GM23338 (cell line): ENCODE measurements around the gene WWOX. TPM values are rescaled to one million over a fixed set of nuclear protein-coding genes. Genes with fewer than 3 reads are reported as not detected.
A peak's percentile ranks its signal among the peaks of the same experiment; 100 is the strongest.

ENCODE experiments used
- ATAC-seq: fragments of 200-7000 bp; cut with Tn5 transposase; 3 replicates; pipeline ENCODE4 v1.9.1; 2020
- DNase-seq: peaks from one replicate; pipeline ENCODE4 v3.0.0-alpha.2; 2015; ENCODE audit warnings: low spot score
- H2AFZ ChIP-seq: fragments of 200-600 bp; sonication (generic); 2 replicates; pipeline ENCODE4 v1.8.0; 2016; ENCODE audit warnings: antibody characterized with exemption, mild to moderate bottlenecking, moderate library complexity
- H3F3A ChIP-seq: fragments of 200-600 bp; sonication (generic); replicated peaks from 2 replicates; pipeline ENCODE4 v1.8.0; 2017; ENCODE audit warnings: antibody characterized with exemption, mixed run types, low read depth
- H3K27ac ChIP-seq: fragments of 200-600 bp; sonication (generic); 2 replicates; pipeline ENCODE4 v1.6.1; 2016; ENCODE audit warnings: low read depth
- H3K27me3 ChIP-seq: fragments of 200-600 bp; sonication (generic); 2 replicates; pipeline ENCODE4 v1.8.0; 2016; ENCODE audit warnings: mild to moderate bottlenecking, mixed run types, moderate library complexity; ENCODE audit not compliant: insufficient read depth
- H3K36me3 ChIP-seq: fragments of 200-600 bp; sonication (generic); 2 replicates; pipeline ENCODE4 v1.8.0; 2016; ENCODE audit warnings: mild to moderate bottlenecking; ENCODE audit not compliant: insufficient read depth
- H3K4me1 ChIP-seq: fragments of 200-600 bp; sonication (generic); 2 replicates; pipeline ENCODE4 v1.8.0; 2016; ENCODE audit warnings: mild to moderate bottlenecking, moderate library complexity; ENCODE audit not compliant: insufficient read depth
- H3K4me2 ChIP-seq: fragments of 200-600 bp; sonication (generic); 2 replicates; pipeline ENCODE4 v1.7.1; 2017; ENCODE audit warnings: mixed run types
- H3K4me3 ChIP-seq: fragments of 200-600 bp; sonication (generic); 2 replicates; pipeline ENCODE4 v1.6.1; 2016; ENCODE audit warnings: mixed run types
- H3K79me2 ChIP-seq: fragments of 200-600 bp; sonication (generic); replicated peaks from 2 replicates; pipeline ENCODE4 v1.8.0; 2017; ENCODE audit warnings: mild to moderate bottlenecking; ENCODE audit not compliant: insufficient read depth
- H3K9me2 ChIP-seq: fragments of 200-600 bp; sonication (generic); 2 replicates; pipeline ENCODE4 v1.8.0; 2017; ENCODE audit not compliant: insufficient read depth
- H4K20me1 ChIP-seq: fragments of 200-600 bp; sonication (generic); replicated peaks from 2 replicates; pipeline ENCODE4 v1.8.0; 2017; ENCODE audit warnings: mild to moderate bottlenecking; ENCODE audit not compliant: insufficient read depth
- H3K27ac Mint-ChIP-seq: 2 replicates; pipeline ENCODE4 v1.8.0; 2020; ENCODE audit warnings: inconsistent platforms, mild to moderate bottlenecking, moderate library complexity, mixed read lengths
- H3K27me3 Mint-ChIP-seq: 3 replicates; pipeline ENCODE4 v1.8.0; 2022; ENCODE audit warnings: low read depth, mild to moderate bottlenecking, moderate library complexity, mixed read lengths, inconsistent platforms; ENCODE audit not compliant: insufficient read depth, poor library complexity
- H3K36me3 Mint-ChIP-seq: 3 replicates; pipeline ENCODE4 v1.8.0; 2021; ENCODE audit warnings: low read depth, mild to moderate bottlenecking, inconsistent platforms, moderate library complexity, mixed read lengths
- H3K4me1 Mint-ChIP-seq: 3 replicates; pipeline ENCODE4 v1.8.0; 2020; ENCODE audit warnings: mild to moderate bottlenecking, inconsistent platforms, mixed read lengths
- H3K4me3 Mint-ChIP-seq: 3 replicates; pipeline ENCODE4 v1.8.0; 2021; ENCODE audit warnings: moderate library complexity, mild to moderate bottlenecking, inconsistent platforms, mixed read lengths
- H3K9me3 Mint-ChIP-seq: 3 replicates; pipeline ENCODE4 v1.8.0; 2020; ENCODE audit warnings: moderate library complexity, mild to moderate bottlenecking, inconsistent platforms, mixed read lengths
- CTCF ChIP-seq, 2 experiments: fragments of 200-600 bp in 1 of 2; sonication (generic) in 1 of 2; conservative IDR thresholded peaks; 2 replicates each; pipeline versions ENCODE4 v1.5.1 to v1.6.1; 2016 to 2017; ENCODE audit warnings: antibody characterized with exemption in 2 of 2, low read depth in 2 of 2, mild to moderate bottlenecking in 2 of 2, moderate library complexity in 1 of 2
- ETS1 ChIP-seq: IDR thresholded peaks from 2 replicates; pipeline ENCODE4 v1.6.1; 2016; ENCODE audit warnings: antibody characterized with exemption
- EZH2phosphoT487 ChIP-seq: fragments of 200-600 bp; sonication (generic); IDR thresholded peaks from one replicate; pipeline ENCODE4 v1.8.1; 2018; ENCODE audit warnings: antibody characterized with exemption; ENCODE audit not compliant: unreplicated experiment
- JUNB ChIP-seq: IDR thresholded peaks from one replicate; pipeline ENCODE4 v1.6.1; 2016; ENCODE audit warnings: antibody characterized with exemption; ENCODE audit not compliant: unreplicated experiment
- NANOG ChIP-seq: IDR thresholded peaks from 2 replicates; pipeline ENCODE4 v1.6.1; 2016; ENCODE audit warnings: antibody characterized with exemption, borderline replicate concordance
- POLR2AphosphoS5 ChIP-seq: IDR thresholded peaks from 2 replicates; pipeline ENCODE4 v1.6.1; 2016; ENCODE audit warnings: antibody characterized with exemption, low read depth
- REST ChIP-seq: IDR thresholded peaks from one replicate; pipeline ENCODE4 v1.6.1; 2018; ENCODE audit warnings: antibody characterized with exemption; ENCODE audit not compliant: unreplicated experiment
- ZNF114 ChIP-seq: fragments of 250-450 bp; sonication (Bioruptor Pico); IDR thresholded peaks from 2 replicates; pipeline ENCODE4 v1.5.0; 2020; ENCODE audit warnings: mild to moderate bottlenecking, moderate library complexity
- polyA plus RNA-seq: library from polyadenylated mRNA; unstranded; fragments of >200 nt; fragmentation: Nextera tagmentation; extraction: Ambion mirVana; gene quantifications from 2 replicates; pipeline ENCODE4 v1.2.1, GENCODE V29; 2016
- total RNA-seq: library from RNA; depleted of rRNA; stranded (reverse); fragments of >200 nt; shearing (Covaris generic); gene quantifications from 2 replicates; pipeline ENCODE4 v1.2.3, GENCODE V29; 2014

WWOX gene
- total and polyA plus RNA-seq, 2 experiments from 2014 or later, result 10.0 to 19.3 TPM

GRCh38 chr16:78306361-78306760 lies 206.9 kb downstream of the WWOX start:
- H3K79me2 ChIP-seq, result no peaks in the 10 kb centered on the region
- H3K4me3 Mint-ChIP-seq, result no peak overlapping the region
- H3K4me1 ChIP-seq, result peaks cover 45% of the 10 kb centered on the region
- no peaks in the 10 kb centered on the region; the same call in 1 of the 2 replicates for H3K9me2 ChIP-seq
- no peaks in the 10 kb centered on the region for H3K27me3 ChIP-seq
- no peak overlapping the region for H3K4me2 ChIP-seq
- no peaks in the 10 kb centered on the region for H3K36me3 Mint-ChIP-seq
- ATAC-seq (no peak), DNase-seq (no peak)
- H3K9me3 Mint-ChIP-seq, result no peaks in the 10 kb centered on the region
- H3F3A ChIP-seq, result no peaks in the 10 kb centered on the region
- H3K4me1 Mint-ChIP-seq, result peaks cover 49% of the 10 kb centered on the region
- no peak for TF ChIP-seq ZNF114 (CRISPR knock-in tag)
- no peaks in the 10 kb centered on the region for H4K20me1 ChIP-seq
- no peaks in the 10 kb centered on the region for H3K36me3 ChIP-seq
- H2AFZ ChIP-seq, result no peak overlapping the region
- no peak overlapping the region for H3K27ac ChIP-seq
- no peak overlapping the region for H3K27ac Mint-ChIP-seq
- H3K4me3 ChIP-seq, result no peak overlapping the region
- peaks cover 7% of the 10 kb centered on the region for H3K27me3 Mint-ChIP-seq

GRCh38 chr16:78307824-78308528 lies 208.5 kb downstream of the WWOX start:
- Histone ChIP-seq H2AFZ (no peak overlapping the region), H3K9me2 (no peaks in the 10 kb centered on the region; the same call in 1 of the 2 replicates), H3F3A (no peaks in the 10 kb centered on the region), H3K4me2 (peak overlapping the region; percentile 45), H4K20me1 (no peaks in the 10 kb centered on the region), H3K79me2 (no peaks in the 10 kb centered on the region), H3K36me3 (no peaks in the 10 kb centered on the region), H3K27me3 (no peaks in the 10 kb centered on the region), H3K4me3 (no peak overlapping the region), H3K4me1 (peaks cover 53% of the 10 kb centered on the region), H3K27ac (0 out of 2 replicates have a peak overlapping the region, but pooled peaks have one; percentile 23)
- TF ChIP-seq POLR2AphosphoS5, result no peak
- TF ChIP-seq EZH2phosphoT487, result no peak
- no peak for TF ChIP-seq NANOG
- no peak for TF ChIP-seq JUNB
- H3K4me1 Mint-ChIP-seq, result peaks cover 56% of the 10 kb centered on the region
- no peaks in the 10 kb centered on the region for H3K36me3 Mint-ChIP-seq
- H3K27ac Mint-ChIP-seq, result no peak overlapping the region; the same call in 1 of the 2 replicates
- peaks cover 7% of the 10 kb centered on the region for H3K27me3 Mint-ChIP-seq
- DNase-seq (peak; percentile 37), ATAC-seq (peak; percentile 62)
- no peaks in the 10 kb centered on the region for H3K9me3 Mint-ChIP-seq
- no peak overlapping the region for H3K4me3 Mint-ChIP-seq

- Histone ChIP-seq H3K27ac (no peak overlapping the region), H3F3A (no peaks in the 10 kb centered on the region), H3K4me2 (no peak overlapping the region), H2AFZ (no peak overlapping the region), H3K79me2 (no peaks in the 10 kb centered on the region), H3K9me2 (no peaks in the 10 kb centered on the region; the same call in 1 of the 2 replicates), H3K27me3 (no peaks in the 10 kb centered on the region), H4K20me1 (no peaks in the 10 kb centered on the region), H3K4me1 (peaks cover 43% of the 10 kb centered on the region), H3K36me3 (no peaks in the 10 kb centered on the region), H3K4me3 (no peak overlapping the region)
- ATAC-seq, result no peak
- Mint-ChIP-seq H3K27me3 (peaks cover 6% of the 10 kb centered on the region), H3K4me3 (no peak overlapping the region), H3K27ac (no peak overlapping the region), H3K36me3 (no peaks in the 10 kb centered on the region), H3K9me3 (no peaks in the 10 kb centered on the region), H3K4me1 (peaks cover 54% of the 10 kb centered on the region)
- no peak for DNase-seq
- TF ChIP-seq REST (no peak), ETS1 (no peak), JUNB (no peak), POLR2AphosphoS5 (no peak), CTCF (conservative IDR thresholded peaks at IDR 0.05; ENCODE audit: low read depth in 2 of 2) (no peak)
These were observed 210.3 kb downstream of the WWOX start for GRCh38 chr16:78309763-78310162.
